GM19463 (cell line): ENCODE results near the gene JAG1.

Experiments
- ATAC-seq: cut with Tn5 transposase; IDR thresholded peaks from one replicate; pipeline ENCODE4 v1.9.1; 2021; ENCODE audit warnings: mild to moderate bottlenecking, moderate library complexity; ENCODE audit not compliant: unreplicated experiment

The JAG1 gene

GRCh38 chr20:10699941-10700340 is 26.1 kb upstream of the JAG1 start:
- ATAC-seq = no peak

GRCh38 chr20:10699489-10699888 is 25.7 kb upstream of the JAG1 start:
- ATAC-seq = no peak

- ATAC-seq = no peak
These were observed 22.9 kb upstream of the JAG1 start for GRCh38 chr20:10696650-10697049.

GRCh38 chr20:10689385-10689784 is 15.6 kb upstream of the JAG1 start:
- no peak for ATAC-seq

GRCh38 chr20:10687895-10688294 is 14.1 kb upstream of the JAG1 start:
- no peak for ATAC-seq

- no peak for ATAC-seq
These were observed 12.7 kb upstream of the JAG1 start for GRCh38 chr20:10686356-10687133.

- no peak for ATAC-seq
These were observed 9.7 kb upstream of the JAG1 start for GRCh38 chr20:10683537-10683936.

- ATAC-seq = no peak
These were observed 9.1 kb upstream of the JAG1 start for GRCh38 chr20:10682939-10683338.

- no peak for ATAC-seq
These were observed 7.7 kb upstream of the JAG1 start for GRCh38 chr20:10681494-10681893.

- ATAC-seq = no peak
These were observed 6.8 kb upstream of the JAG1 start for GRCh38 chr20:10680571-10680970.

- ATAC-seq = no peak
These were observed 5.5 kb upstream of the JAG1 start for GRCh38 chr20:10679269-10679668.

GRCh38 chr20:10676518-10676917 is 2.7 kb upstream of the JAG1 start:
- ATAC-seq = no peak

GRCh38 chr20:10675450-10675848 is 1.6 kb upstream of the JAG1 start:
- ATAC-seq = no peak

GRCh38 chr20:10674684-10675449 is 1.1 kb upstream of the JAG1 start:
- peak; percentile 39 for ATAC-seq

- ATAC-seq = no peak
These were observed 490 bp downstream of the JAG1 start for GRCh38 chr20:10673176-10673841.

- no peak for ATAC-seq
These were observed 1.1 kb downstream of the JAG1 start for GRCh38 chr20:10672624-10673127.

- ATAC-seq = no peak
These were observed 1.7 kb downstream of the JAG1 start for GRCh38 chr20:10671919-10672623.

GRCh38 chr20:10671221-10671918 is 2.4 kb downstream of the JAG1 start:
- ATAC-seq = peak; percentile 27

GRCh38 chr20:10670501-10671220 is 3.1 kb downstream of the JAG1 start:
- peak; percentile 26 for ATAC-seq
